GM19328 (cell line): Measurements from ENCODE around the gene RAB11FIP4.

Experiments used
- ATAC-seq: cut with Tn5 transposase; IDR thresholded peaks from one replicate; pipeline ENCODE4 v1.9.1; 2021; ENCODE audit warnings: mild to moderate bottlenecking, moderate library complexity; ENCODE audit not compliant: unreplicated experiment

RAB11FIP4 gene

DNA sequence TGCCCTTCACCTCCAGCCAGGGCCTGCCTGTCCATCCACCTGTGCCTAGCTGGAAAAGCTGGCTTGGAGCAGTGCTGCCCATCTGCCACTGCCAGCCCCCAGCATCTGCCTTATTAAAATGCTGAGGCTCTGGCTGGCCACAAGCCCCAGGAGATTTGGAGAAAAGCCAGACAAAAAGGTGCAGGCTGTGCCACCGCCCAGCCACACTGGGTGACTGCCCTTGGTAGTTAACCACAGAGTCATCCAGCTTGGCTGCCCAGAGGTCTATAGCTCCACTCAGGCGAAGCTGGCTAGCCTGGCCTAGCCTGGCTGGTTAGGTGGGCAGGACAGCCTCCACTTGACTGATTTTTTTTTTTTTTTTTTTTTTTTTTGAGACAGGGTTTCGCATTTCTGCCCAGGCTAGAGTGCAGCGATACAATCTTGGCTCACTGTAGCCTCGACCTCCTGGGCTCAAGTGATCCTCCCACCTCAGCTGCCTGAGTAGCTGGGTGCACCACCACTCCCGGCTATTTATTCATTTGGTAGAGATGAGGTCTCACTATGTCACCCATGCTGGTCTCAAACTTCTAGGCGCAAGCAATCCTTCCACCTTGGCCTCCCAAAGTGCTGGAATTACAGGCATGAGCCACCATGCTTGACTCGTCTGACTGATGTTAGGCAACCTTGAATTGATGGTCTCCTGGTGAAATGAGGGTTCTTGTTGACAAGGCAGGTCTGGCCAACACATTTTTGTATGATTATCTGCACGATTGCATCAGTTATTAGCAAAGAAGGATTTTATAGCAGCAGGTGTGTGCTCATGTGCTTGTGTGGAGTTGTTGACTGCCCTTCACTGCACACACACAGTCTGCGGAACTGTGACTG lies 103.8 kb downstream of the RAB11FIP4 start:
- no peak for ATAC-seq

DNA sequence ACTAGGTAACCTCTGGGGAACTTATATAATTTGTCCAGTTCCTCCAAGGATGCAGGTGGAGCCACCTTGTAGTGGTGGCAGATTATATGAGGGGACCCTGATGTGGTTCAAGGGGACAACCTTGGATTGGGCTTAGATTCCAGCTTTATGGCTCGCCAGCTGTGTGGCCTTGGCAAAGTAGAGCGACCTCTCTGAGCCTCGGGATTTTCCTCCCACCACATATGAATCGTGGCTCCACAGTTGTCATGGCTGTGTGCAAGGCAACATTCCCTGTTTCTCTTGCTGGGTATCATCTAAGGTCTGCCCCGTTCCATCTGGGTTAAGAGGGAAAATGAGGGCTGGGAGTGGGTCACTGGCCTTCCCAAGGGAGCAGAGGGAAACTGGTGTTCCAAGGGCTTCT lies 104.6 kb downstream of the RAB11FIP4 start:
- no peak for ATAC-seq

DNA sequence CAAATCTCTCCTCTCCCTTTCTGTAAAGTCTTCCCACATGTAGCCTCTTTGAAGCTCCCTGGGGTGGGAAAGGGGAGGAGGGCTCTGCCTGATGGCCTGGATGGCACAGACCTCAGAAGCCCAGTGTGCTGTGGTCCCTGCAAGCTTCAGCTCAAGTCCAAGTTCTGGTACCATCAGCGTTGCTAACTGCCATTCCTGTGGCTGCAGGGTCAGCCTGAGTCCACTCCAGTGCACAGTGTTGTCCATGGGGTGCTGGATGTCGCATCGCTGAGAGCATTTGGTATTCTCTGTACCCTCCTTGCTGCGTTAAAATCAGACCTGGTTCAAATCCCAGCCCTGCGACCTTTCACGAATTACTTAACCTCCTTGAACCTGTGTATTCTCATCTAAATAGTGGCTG lies 105.1 kb downstream of the RAB11FIP4 start:
- ATAC-seq, result no peak

DNA sequence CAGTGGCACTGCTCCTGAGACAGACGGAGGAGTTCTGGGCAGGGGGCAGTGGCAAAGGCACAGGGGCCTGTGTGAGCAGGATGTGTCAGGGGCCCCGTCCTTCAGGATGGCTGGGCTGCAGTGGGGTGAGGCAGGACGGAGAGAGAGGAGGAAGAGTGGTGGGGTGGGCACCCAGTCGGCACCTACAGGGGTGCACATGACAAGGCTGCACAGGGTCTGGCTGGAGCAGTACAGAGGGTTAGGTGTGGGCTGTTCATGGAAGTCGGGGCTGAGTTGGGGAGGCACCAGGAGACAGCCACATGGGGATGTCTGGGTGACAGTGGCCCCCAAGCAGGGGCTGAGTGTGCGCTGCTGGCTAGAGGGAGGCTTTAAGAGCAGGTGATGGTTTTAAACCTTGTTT lies 106.0 kb downstream of the RAB11FIP4 start:
- no peak for ATAC-seq

DNA sequence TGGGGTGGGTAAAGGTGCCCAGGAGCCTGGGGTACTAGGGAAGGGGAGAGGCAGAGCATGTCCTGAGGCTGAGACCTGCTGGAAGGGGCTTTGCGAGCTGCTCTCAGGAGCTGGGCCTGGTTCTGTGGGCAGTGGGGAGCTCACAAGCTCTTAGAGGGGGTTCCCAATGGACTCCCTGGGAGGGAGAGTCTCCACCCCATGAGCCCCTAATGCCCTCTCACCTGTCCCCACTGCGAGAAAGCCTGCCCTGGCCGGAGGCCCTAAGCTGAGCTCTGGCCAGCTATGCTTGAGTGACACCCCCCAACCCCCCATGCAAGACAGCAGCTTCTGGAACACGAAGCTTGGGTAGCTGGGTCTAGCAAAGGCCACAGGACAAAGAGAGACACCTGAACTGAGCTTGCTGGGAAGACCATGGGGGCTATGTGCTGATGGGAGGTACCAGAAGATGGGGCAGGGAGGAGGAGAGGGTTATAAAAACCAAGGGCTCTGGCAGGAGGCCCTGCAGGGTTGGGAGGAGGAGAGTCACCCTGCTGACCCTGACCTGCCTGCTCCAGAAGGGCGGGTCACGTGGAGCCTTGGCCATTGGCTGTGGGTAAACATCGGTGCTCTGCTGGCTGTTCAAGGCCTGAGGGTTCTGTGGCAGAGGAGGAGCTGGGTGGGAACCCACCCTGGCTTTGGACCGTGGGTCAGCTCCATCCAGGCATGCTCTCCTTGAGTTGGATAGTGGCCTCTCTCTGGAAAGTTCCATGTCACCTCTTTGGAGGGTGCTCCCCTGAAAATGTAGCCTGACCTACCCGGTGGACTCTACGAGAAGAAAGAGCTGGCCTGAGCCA lies 106.7 kb downstream of the RAB11FIP4 start:
- no peak for ATAC-seq

DNA sequence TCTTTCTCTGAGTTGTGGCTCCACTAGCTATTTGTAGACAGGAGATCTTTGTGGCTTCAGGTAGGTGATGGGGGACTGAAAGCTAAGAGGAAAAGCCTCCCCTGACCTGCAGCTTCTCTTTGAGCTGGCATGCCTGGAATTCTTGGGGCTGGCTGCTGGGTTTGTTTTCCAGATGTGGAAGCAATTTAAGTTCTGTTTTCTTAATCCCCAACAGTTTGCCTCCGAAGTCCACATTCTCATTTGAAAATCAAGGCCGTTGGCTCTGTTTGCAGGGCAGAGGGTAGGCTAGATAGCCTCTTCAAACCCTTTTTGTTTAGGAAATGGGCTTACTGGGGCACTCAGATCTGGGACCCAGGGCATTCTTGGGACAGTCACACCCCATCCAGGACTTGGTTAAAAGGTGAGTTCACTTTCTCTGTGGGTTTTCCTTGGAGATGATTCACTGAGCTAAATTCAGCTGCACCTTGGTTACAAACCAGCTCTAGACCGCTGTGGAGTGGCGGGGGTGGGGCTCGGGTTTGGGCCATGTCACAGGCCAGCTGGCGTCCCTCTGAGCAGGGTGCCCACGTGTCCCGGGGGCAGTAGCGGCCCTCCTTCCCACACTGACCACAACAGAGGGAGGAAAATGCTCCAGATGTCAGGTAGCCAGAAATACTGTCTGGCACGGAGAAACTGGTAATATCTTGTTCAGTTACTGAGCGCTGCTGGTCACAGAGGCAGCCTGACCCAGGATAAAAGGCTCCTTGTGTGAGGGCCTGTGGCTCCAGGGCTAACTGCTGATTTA lies 108.5 kb downstream of the RAB11FIP4 start:
- ATAC-seq, result no peak

DNA sequence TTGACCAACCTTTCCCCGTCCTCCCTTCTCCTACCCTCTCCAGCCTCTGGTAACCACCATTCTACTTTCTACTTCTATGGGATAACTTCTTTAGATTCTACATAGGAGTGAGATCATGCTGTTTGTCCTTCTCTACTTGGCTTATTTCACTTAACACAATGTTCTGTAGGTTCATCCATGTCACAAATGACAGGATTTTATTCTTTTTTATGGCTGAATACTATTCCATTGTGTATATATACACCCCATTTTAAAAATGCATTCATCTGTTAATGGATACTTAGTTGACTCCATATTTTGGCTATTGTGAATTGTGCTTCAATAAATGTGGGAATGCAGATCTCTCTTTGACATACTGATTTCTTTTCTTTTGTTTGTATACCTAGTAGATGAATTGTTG lies 115.0 kb downstream of the RAB11FIP4 start:
- no peak for ATAC-seq

DNA sequence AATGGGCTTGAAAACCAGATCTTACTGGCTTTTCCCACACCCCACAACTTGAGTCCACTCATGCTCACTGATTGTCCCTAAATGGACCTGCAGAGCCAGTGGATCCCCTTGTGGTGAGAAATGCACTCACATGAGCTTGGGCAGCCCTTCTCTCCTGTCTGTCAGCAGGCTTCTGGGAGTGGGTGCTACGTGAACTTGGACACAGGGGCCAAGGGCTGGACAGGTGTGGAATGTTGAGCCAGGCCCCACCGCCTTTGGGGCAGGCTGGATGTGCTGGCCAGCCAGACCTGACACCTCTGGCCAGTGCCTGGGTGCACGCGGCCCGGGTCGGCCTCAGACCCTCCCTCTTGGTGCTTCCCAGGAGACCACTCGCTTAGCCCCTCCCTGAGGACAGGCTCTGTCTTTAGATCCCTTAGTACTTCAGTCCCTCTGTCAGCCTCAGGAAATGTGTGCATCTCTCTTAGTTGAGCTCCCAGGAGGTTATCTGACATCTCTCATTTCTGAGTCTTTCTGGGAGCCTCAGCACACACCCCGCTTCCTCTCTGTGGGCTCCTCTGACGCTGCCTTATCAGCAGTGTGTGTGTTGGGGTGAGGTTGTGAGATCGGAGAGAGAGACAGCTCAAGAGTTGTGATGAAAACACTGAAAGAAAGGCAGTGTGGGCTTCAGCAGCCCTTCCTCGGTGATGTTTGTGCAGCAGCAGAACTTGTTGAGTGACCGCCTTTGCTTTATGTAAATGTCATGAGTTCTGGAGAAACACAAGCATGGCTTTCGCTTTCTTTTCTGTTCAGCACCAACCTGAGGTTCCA lies 117.0 kb downstream of the RAB11FIP4 start:
- peak; percentile 61 for ATAC-seq

DNA sequence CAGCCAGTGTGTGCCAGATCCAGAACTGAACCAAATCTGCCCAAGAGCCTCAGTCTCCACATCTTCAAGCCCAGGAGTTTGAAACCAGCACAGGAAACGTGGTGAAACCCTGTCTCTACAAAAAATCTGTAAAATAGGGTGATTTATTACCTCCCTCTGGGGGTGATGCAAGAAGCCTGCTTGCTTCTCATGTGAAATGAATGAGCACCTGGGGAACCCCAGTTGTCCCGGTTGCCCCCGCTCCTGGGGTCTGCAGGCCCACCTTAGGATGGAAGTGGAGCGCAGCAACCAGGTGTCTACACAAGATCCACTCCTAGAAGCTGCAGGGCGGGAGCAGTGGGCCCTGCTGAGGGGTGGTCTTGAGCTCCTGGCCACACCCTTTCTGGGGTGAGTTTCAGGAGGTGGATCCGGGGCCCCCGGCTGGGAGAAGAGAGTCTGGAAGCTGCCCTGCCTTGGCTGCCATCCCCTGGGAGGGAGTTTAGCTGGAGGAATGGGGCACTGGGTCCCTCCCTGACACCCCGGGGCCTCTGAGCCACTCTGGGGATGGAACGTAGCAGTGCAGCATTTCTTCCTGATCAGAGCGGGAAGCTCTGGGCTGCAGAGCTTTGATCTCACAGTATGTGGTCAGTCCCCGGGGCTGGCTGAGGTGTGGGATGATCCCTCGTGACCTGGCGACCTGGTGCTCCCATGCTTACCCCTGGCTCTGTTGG lies 117.8 kb downstream of the RAB11FIP4 start:
- peak; percentile 27 for ATAC-seq

DNA sequence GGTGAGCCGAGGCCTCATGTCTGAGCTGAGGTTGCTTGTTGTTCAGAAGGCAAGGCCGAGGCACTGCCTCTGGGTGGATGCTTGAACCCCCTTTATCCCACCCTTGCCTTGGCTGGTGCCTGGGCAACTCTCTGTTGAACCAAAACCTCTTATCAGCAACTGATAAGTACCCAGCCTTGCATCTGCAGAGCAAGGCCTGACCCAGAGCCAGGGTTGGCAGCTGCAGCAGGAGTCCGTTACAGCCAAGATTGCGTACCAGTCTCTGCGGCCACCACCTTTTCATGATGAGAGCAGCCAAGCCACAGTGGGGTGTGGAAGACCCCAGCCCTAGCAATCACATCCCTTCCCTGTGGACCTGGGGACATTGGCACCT lies 118.3 kb downstream of the RAB11FIP4 start:
- ATAC-seq, result no peak

DNA sequence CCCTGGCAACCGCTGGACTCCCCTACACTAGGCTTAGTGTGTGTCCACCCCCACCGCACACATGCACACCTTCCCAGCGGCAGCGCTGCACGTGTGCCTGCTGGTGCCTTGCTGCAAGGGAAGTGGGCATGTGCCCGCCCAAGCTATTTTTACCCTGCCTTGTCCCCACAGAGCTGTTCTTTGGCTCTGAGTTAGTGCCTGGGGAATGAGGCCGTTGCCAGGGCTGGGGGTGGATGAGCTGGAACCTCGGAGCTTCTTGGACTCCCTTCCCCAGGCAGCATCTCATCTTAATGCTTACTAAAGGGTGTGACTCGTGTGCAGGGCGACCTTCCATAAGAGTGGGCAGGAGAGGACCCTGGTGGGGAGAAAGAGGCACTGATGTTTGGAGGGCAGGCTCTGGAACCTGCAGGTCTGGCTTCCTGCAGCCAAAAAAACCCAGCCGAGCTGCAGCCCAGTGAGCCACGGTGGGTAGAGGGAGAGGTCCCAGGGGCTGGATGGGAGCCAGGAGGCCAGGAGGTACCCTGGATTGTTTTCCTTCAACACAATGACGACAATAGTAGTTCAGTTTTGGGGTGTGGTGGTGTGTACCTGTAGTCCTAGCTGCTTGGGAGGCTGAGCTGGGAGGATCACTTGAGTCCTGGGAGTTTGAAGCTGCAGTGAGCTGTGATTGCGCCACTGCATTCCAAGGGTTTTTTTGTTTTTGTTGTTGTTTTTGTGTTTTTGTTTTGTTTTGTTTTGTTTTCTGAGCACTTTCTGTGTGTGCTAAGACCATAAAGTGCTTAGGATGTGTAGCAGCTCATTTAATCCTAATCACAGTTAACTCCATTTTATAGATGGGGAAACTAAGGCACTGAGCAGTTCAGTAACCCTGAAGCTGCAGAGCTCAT lies 119.1 kb downstream of the RAB11FIP4 start:
- no peak for ATAC-seq

DNA sequence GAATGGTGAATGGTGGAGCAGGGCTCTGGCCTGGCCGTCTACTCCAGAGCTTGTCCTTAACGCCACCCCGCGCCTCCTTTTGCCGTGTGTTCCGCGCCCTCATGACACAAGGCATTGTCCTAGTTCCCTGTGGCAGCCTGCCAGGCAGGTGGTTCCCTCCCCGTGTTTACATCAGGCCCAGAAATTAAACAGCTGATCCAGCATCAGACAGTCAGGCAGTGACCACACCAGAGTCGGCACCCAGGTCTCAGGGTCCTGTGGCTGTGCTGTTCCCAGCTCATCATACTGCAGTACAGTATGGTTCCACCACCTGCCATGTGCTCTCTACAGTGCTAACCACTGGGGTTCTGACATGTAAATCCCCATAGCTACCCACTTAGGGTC lies 119.7 kb downstream of the RAB11FIP4 start:
- no peak for ATAC-seq

DNA sequence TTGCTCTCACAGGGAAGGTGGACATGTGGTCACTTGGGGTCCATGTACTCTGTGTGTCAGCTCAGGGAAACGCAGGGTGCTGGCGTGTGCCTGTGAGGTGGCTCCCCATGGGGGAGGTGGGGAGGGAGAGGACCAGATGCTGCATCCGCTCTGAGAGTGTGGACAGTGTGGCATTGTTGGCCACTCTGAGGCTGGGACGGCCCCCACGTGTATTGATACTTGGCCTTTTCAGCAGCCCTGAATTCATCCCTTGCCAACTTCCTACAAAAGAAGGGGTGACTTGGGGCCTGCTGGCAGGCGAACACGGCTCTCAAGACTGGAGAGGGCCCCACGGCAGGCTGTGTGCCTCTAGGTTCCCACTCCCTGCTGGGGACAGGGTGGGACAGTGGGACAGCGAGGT lies 120.1 kb downstream of the RAB11FIP4 start:
- no peak for ATAC-seq

DNA sequence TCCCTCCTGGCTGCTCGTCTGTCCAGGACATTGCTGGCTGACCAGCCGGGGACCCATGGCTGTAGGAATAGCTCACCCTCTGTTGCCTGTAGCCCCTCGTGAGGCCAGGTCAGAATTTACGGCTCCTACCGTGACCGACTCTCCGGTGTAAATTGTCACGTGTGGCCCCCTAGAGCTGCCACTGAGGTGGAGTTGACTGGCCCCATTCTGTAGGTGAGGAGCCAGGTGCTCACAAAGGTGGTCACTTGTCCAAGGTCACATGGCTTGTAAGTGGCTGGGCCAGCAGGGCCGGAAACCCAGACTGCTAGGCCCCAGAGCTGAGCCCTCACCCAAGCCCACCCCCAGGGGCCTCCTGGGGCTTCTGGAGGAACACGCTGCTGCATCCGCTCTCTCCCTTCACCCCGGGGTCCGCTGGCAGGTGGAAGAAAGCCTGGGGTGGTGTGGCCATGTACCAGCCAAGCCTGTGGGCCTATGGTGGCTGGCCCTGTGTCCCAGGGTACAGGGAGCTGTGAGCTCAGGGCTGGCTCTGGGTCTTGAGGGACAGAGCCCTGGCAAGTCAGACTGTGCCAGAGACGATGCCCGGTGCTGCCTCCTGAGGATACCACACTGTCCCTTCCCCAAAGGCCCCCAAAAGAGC lies 120.7 kb downstream of the RAB11FIP4 start:
- no peak for ATAC-seq

DNA sequence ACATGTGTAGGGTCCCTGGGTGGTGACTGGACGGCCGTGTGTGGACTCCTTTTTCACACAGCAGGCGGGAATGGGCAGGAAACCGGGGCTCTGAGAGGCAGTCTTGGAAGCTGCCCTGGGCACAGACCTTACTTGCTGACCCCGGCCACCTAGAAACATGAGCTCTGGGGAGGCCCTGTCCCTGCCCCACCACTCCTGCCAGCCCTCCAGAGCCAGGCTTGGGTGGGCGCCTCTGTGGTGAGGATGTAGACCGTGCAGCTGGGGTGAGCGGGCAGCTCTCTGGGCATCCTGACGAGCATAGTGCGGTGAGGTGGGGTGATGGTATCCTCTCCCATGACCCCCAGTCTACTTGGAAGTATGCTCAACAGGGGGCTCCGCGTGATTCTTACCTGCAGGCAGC lies 121.3 kb downstream of the RAB11FIP4 start:
- no peak for ATAC-seq

DNA sequence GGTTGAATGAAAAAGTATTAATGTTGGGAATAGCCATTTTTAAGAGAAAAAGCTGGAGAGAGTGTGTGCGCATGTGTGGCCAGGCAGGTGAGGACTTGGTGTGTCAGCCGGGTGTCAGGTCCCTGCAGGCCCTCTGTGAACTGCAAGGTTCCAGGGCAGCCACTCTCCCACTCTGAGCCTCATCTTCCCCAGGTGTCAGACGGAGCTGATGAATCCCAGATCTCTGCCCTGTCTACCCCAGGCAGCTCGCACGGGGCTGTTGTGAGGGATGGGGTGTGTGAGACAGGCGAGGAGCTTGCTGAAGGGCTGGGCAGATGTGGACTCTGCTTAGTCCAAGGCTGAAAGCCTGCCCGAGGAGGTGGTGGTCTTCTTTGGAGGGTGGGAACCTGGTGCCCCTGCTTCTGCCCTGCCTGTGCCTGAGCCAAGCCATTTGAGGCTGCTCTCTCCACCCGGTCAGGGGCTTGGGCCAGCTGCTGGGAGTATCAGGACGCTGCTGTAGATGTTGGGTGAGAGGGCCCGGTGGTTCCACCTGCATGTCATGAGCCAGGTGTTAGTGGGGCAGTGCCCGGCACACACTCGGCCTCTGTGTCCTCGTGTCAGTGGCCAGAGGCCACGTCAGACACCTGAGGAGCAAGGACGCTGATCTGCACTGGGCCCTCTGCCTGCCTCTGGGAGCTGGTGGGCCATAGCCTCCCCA lies 122.4 kb downstream of the RAB11FIP4 start:
- ATAC-seq, result no peak

DNA sequence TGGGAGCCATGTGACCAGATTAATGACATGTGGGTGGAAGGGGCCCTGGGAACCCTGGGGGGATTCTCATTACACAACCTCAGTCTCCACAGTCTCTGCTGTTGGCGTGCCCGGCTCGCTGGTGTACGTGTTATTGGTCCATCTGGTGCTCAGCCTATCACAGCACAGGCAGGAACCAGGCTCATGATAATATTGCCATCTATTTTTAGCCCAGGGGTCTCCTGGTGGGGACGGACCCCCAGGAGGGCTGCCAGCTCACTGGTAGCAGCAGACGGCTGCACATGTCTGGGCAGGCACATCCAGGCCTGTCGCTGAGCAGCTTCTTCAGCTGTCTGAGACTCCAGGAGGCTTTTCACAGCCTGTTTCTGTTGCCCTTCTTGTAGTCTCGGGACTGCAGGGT lies 123.8 kb downstream of the RAB11FIP4 start:
- no peak for ATAC-seq

DNA sequence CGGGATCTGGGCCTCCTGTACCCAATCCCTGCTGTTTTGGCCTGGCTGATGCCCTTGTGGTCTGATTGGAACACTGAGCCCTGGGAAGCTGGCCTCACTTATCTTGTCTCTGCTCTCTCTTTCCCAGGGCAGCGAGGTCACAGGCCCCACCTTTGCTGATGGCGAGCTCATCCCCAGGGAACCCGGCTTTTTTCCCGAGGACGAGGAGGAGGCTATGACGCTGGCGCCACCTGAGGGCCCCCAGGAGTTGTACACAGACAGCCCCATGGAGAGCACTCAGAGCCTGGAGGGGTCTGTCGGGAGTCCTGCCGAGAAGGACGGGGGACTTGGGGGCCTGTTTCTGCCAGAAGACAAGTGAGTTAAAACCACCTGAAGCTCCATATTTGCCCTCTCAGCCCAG lies 126.0 kb downstream of the RAB11FIP4 start:
- ATAC-seq, result no peak
